Testis (tissue), 2 donors: Measurements from ENCODE around the gene ENTPD6.

ENCODE experiments used
- POLR2A ChIP-seq: fragments of 450-650 bp; IDR thresholded peaks from one replicate; pipeline ENCODE4 v1.6.1; 2017; ENCODE audit warnings: antibody characterized with exemption, mild to moderate bottlenecking, moderate library complexity
- TF ChIP-seq, protein P1 (sequence below), 3 experiments: fragments of 450-650 bp in 2 of 3; fragments of 200-600 bp in 1 of 3; sonication (generic) in 1 of 3; IDR thresholded peaks; one replicate each; pipeline ENCODE4 v1.5.1; 2016 to 2019; ENCODE audit warnings: antibody characterized with exemption in 3 of 3, mild to moderate bottlenecking in 2 of 3, moderate library complexity in 1 of 3

- TF ChIP-seq, protein P1, sequence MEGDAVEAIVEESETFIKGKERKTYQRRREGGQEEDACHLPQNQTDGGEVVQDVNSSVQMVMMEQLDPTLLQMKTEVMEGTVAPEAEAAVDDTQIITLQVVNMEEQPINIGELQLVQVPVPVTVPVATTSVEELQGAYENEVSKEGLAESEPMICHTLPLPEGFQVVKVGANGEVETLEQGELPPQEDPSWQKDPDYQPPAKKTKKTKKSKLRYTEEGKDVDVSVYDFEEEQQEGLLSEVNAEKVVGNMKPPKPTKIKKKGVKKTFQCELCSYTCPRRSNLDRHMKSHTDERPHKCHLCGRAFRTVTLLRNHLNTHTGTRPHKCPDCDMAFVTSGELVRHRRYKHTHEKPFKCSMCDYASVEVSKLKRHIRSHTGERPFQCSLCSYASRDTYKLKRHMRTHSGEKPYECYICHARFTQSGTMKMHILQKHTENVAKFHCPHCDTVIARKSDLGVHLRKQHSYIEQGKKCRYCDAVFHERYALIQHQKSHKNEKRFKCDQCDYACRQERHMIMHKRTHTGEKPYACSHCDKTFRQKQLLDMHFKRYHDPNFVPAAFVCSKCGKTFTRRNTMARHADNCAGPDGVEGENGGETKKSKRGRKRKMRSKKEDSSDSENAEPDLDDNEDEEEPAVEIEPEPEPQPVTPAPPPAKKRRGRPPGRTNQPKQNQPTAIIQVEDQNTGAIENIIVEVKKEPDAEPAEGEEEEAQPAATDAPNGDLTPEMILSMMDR (IDR thresholded peaks at IDR 0.05), result no peak
- no peak for TF ChIP-seq POLR2A
Observed at GRCh38 chr20:25272223-25273000, 76.9 kb downstream of the ENTPD6 start.
